NT2/D1 (cell line): Measurements from ENCODE around the gene DLG2.

Experiments used
- SUZ12 ChIP-seq: IDR thresholded peaks from 2 replicates; pipeline ENCODE4 v1.6.1; 2011; ENCODE audit not compliant: insufficient read length, insufficient read depth; ENCODE audit errors: extremely low read depth
- ZNF274 ChIP-seq: IDR thresholded peaks from 2 replicates; pipeline ENCODE4 v1.6.1; 2011; ENCODE audit warnings: mild to moderate bottlenecking, low read depth, low read length

GRCh38 chr11:83881428-83881827 lies 1745.7 kb downstream of the DLG2 start:
- no peak for TF ChIP-seq ZNF274
- TF ChIP-seq SUZ12 = no peak
